Smooth muscle cell (in vitro differentiated cells): ENCODE data around the gene RALBP1. TPM values are rescaled to one million over a fixed set of nuclear protein-coding genes. Genes with fewer than 3 reads are reported as not detected.

ENCODE experiments used
- polyA plus RNA-seq: library from polyadenylated mRNA; unstranded; fragments of >200 nt; fragmentation: Nextera tagmentation; extraction: Ambion mirVana; gene quantifications from 2 replicates; pipeline ENCODE4 v1.2.1, GENCODE V29; 2016
- small RNA-seq: library from RNA; depleted of rRNA; stranded (forward); fragments of <200 nt; gene quantifications from one replicate; pipeline ENCODE3, GENCODE V24; 2014
- total RNA-seq: library from RNA; depleted of rRNA; stranded (reverse); fragments of >200 nt; gene quantifications from 2 replicates; pipeline ENCODE4 v1.2.3, GENCODE V29; 2014

RALBP1 gene
- total and polyA plus RNA-seq, 2 experiments from 2014 or later = 33.3 to 33.6 TPM

Small RNA genes within 50 kb of the gene (small RNA-seq; reads per million reads assigned to genes)
- not detected for gene RNU2-27P

Other genes with a start within 250 kb of the RALBP1 start
- gene TWSG1, start 140.7 kb upstream of the RALBP1 start, total RNA-seq = 104 and 148 TPM in 2 replicates
- gene TWSG1, start 140.7 kb upstream of the RALBP1 start, polyA plus RNA-seq = 49.9 and 71.4 TPM in 2 replicates
- gene PPP4R1, start 139.0 kb downstream of the RALBP1 start, total RNA-seq = 78.4 and 89.7 TPM in 2 replicates
- gene PPP4R1, start 139.0 kb downstream of the RALBP1 start, polyA plus RNA-seq = 25.9 and 27.5 TPM in 2 replicates
- gene RAB31, start 232.8 kb downstream of the RALBP1 start, total RNA-seq = 116 and 123 TPM in 2 replicates
- gene RAB31, start 232.8 kb downstream of the RALBP1 start, polyA plus RNA-seq = 389 and 414 TPM in 2 replicates